Measurements from ENCODE around the gene NAT9.
A peak's percentile ranks its signal among the peaks of the same experiment; 100 is the strongest.

Gene NAT9

DNA sequence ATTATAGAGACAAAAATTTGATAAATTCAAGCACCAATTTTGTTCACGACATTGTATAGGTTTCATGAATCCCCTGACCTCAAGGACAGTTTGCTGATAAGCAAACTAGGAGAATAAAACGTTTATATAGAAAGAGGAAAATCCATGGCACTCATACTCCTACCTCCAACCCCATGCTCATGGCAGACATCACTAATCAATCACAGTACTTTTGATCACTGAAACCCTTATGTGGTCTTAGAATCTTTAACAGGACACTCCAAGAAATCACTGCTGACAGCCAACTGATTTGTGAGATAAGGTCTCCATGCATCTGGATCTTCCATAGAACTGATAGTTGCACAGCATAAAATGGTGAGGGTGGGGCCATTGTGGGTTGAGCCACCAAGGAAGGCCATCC is 32.4 kb downstream of the NAT9 start:
- no peak for DNase-seq

DNA sequence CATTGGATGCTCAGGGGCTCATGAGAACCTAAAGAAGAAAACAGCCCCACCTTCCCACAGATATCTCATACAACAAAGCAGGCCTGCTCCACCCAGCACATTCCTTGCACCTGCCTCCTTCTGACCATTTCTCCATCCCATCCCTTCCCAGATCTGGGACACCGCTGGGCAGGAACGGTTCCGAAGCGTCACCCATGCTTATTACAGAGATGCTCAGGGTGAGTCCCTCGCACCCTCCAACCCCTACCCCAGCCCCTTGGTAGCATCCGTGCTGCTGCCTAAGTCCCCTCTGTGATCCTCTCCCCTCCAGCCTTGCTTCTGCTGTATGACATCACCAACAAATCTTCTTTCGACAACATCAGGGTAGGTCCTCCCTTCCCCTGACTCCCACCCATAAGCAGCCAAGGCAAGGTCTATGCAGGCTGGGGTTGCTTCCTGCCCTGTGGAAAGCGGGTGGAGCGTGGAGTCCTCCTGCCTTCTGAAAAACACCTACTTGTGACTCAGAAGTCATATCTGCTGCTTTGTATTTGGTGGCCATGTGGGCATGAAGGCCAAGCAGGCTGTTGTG is 33.1 kb downstream of the NAT9 start:
- no peak for DNase-seq

DNA sequence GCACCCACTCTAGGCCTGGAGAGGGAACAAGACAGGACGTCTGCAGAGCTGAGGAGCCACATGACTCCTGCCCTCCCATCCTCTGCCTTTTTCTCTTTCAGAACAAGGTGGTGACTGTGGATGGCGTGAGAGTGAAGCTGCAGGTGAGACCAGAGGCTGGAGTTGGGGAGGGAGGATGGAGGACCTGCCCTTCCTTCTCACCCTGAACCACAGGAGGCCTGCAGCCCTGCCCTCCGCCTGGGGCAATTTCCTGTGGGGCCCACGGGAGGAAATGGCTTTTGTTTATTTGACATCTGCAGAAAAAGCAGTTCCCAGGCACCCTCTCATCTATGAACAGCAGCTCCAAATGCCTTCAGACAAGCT is 34.0 kb downstream of the NAT9 start:
- DNase-seq, result no peak

- no peak for DNase-seq
Observed at GRCh38 chr17:74740641-74741387, 35.3 kb downstream of the NAT9 start.

GRCh38 chr17:74740173-74740572 is 36.0 kb downstream of the NAT9 start:
- no peak for DNase-seq

GRCh38 chr17:74739227-74739831 is 36.8 kb downstream of the NAT9 start:
- DNase-seq, result no peak

GRCh38 chr17:74738051-74738996 is 37.8 kb downstream of the NAT9 start:
- peak; percentile 66 for DNase-seq

GRCh38 chr17:74737299-74738050 is 38.7 kb downstream of the NAT9 start:
- DNase-seq, result no peak

DNA sequence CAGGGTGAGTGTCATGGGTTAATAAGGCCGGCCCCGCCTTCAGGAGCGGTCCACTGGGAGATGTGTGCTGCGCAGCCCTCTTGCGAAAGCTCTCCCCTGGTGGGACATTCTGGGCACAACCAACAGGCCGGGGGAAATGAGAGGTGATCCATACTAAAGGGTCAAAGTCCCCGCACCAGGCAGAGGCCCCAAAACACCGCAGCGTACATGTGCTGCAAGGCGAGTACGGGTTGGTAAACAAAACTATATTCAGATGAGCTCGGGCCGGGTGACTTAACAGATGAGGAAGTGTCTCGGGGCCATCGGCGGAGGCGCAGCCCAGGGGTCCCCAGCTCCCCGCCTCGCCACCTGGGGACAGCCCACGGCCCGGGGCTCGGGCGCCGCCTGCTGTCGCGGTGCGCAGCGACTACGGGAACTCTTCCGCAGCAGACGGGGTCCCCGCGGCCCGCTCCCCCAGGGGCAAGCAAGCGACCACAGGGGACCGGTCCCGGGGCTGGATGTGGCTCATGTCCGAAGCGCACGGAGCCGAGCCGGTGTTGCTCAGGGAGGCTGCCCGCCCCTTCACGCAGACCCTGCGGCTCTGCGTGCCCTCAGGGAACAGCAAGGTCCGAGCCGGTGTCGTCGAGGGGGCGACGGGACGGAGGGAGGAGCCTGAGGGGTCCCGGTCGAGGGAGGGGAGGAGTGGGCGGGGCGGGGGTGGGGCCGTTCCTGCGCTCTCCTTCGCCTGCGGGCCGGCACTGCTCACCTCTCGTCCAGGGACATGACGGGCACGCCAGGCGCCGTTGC is 39.4 kb downstream of the NAT9 start, which contains the start of gene RAB37:
RAB37 (plus strand) TSS at position 744 of the 786 bp plus-strand sequence; CDS start at position 761, 17 bp downstream.
- DNase-seq, result no peak

DNA sequence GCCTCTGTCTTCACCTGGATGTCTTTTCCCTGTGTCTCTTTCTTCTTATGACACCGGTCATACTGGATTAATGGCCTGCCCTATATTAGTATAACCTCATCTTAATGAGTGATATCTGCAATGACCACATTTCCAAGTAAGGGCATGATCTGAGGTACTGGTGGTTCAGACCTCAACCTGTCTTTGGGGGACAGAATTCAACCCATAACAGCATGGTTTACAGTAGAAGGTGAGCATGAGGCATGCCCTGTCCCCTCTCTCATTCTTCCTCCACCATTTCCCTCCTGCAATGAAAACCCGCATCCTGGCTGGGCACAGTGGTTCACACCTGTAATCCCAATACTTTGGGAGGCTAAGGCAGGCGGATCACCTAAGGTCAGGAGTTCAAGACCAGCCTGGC is 41.9 kb downstream of the NAT9 start:
- DNase-seq, result no peak

GRCh38 chr17:74733365-74734122 is 42.6 kb downstream of the NAT9 start:
- no peak for DNase-seq

GRCh38 chr17:74732042-74732867 is 43.9 kb downstream of the NAT9 start:
- DNase-seq, result no peak

DNA sequence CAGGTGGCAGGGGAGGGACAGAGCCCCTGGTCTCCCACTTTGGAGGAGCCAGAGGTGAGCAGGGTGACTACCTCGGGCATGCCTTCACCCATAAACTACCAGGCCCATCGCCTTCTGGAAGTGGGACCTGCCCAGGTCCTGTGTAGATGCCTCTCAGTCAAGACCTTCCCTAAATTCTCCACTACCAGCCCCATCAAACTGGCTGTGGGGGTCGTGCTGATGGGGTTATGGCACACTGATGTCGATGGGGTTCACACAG is 44.9 kb downstream of the NAT9 start:
- no peak for DNase-seq

DNA sequence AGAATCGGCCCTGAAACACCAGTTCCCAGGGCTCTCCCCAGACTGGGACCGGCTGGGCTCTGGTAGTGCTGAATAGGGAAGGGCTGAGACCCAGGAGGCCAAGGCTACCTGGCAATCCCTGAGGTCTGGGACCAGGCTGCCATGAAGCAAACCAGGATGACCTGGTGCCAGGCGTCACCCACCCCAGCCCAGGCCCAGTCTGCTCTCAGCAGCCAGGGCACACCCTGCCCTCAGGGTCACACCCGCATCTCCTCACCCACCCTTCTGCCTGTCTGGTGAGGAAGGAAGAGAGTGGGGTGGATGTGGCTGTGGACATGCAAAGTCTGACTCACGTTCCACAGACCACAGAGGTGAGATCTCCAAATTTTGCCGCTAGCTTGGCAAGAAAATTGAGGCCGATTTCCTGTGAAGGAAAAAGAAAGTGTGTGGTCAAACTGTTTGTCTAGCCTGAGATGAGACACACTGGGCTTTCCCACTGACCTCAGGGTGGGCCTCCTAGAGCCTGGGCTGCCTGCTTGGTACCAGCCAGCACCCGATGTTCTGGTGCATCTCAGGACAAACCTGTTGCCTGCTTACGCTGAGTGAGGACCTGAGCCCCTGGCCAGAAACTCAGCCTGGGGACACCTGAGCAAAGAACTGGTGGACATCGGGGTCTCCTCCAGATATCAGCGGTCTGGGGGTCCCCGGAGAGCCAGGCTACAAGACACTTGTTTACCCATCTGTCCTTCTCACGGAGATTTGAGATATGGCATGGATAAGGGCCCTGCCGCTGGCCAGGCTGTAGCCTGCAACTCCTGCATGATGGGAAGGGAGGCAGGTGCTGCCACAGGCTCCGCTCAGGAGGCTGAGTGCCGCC is 45.4 kb downstream of the NAT9 start:
- DNase-seq, result no peak

DNA sequence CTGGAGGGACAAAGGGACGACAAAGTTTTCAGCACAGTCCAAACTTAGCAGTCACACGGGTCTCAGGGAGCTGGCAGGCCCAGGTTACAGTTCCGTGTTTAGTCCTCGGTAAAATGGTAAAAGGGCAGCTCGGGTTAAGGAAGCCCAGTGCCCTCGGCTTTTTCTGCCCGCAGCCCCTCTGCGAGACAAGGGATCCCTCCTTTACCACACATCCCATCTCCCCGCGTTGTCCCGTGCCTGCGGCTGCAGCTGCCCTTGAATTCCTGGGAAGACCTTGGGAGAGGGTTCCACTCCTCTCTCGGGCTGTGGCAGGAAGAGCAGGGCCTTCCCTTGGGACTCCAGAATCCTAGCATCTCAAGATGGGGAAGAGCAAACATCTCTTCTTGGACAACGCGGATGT is 46.3 kb downstream of the NAT9 start:
- DNase-seq, result no peak

DNA sequence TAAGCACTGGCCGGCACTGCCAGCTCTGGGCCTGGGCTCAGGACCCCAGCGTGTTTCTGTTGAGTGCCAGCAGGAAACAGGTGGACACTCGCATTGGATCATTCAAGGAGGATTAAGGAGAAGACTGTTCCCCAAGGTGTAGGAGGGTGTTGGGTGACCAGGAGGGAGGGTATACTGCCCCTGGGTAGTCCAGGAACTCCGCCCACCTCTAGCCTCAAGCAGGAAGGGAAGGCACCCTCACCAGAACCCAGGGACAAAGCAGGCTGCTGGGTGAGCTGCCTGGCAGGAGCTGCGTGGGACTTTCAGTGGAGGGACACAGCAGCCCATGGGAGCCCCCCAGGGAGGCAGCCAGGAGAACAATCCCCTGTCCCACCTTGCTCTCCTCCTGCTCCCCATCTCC is 46.8 kb downstream of the NAT9 start:
- no peak for DNase-seq

GRCh38 chr17:74728702-74729075 is 47.5 kb downstream of the NAT9 start:
- DNase-seq, result no peak

GRCh38 chr17:74728033-74728701 is 48.0 kb downstream of the NAT9 start:
- DNase-seq, result no peak

DNA sequence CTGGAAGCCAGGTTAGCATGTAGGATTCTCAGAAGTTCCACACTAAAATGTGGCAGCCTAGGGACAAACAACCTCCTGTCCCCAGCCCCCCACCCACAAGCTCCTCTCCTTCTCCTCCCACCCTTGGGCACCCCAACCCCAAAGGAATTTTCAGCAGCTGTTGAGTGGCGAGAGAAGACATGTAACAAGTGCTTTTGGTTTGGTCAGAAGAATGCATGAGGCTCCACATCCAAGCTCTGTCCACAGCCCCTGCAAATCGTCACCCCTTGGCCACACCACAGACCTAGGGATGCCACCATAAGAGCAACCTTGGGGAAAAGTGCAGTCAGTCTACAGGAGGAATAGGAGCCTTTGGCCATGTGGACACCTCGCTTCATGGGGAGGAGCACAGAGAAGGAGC is 51.0 kb downstream of the NAT9 start:
- DNase-seq, result no peak

All from activated CD4-positive, CD25-positive, alpha-beta regulatory T cell treated with anti-CD3 and anti-CD28 coated beads, Interleukin-2, amount 50 U/mL, for 72 hours (primary cell).